HepG2 (cell line): Measurements from ENCODE around the gene PPP1R12C. TPM values are rescaled to one million over a fixed set of nuclear protein-coding genes. Genes with fewer than 3 reads are reported as not detected.

Source experiments
- AHR ChIP-seq: IDR thresholded peaks from 2 replicates; pipeline ENCODE4 v1.6.1; 2018; ENCODE audit warnings: missing genetic modification reagents, missing compliant biosample characterization
- ARNT2 ChIP-seq: sonication (generic); formaldehyde crosslinking; IDR thresholded peaks from 2 replicates; pipeline ENCODE4 v1.8.0; 2022; ENCODE audit warnings: mild to moderate bottlenecking, low read depth, missing genetic modification reagents, moderate library complexity
- HDAC2 ChIP-seq: sonication (generic); formaldehyde crosslinking; IDR thresholded peaks from 2 replicates; pipeline ENCODE4 v1.4.0; 2020; ENCODE audit warnings: missing genetic modification reagents
- SIN3A ChIP-seq: IDR thresholded peaks from 2 replicates; pipeline ENCODE4 v1.6.1; 2011; ENCODE audit warnings: low read depth, mild to moderate bottlenecking, control low read depth, low read length, borderline replicate concordance
- SKIL ChIP-seq: sonication (generic); formaldehyde crosslinking; IDR thresholded peaks from 2 replicates; pipeline ENCODE4 v1.8.0; 2022; ENCODE audit warnings: missing genetic modification reagents, mild to moderate bottlenecking, moderate library complexity, borderline replicate concordance
- ZKSCAN5 ChIP-seq: sonication (generic); formaldehyde crosslinking; IDR thresholded peaks from 2 replicates; pipeline ENCODE4 v1.5.1; 2020; ENCODE audit warnings: mild to moderate bottlenecking, missing genetic modification reagents
- ZNF143 ChIP-seq: sonication (generic); formaldehyde crosslinking; IDR thresholded peaks from 2 replicates; pipeline ENCODE4 v1.4.0; 2020; ENCODE audit warnings: missing genetic modification reagents
- ZNF282 ChIP-seq: fragments of 450-650 bp; IDR thresholded peaks from 2 replicates; pipeline ENCODE4 v1.6.1; 2018; ENCODE audit not compliant: partially characterized antibody
- ZNF33A ChIP-seq: sonication (generic); formaldehyde crosslinking; IDR thresholded peaks from 2 replicates; pipeline ENCODE4 v1.5.1; 2020; ENCODE audit warnings: missing genetic modification reagents, mild to moderate bottlenecking, moderate library complexity, borderline replicate concordance
- ZNF468 ChIP-seq: sonication (generic); formaldehyde crosslinking; IDR thresholded peaks from 2 replicates; pipeline ENCODE4 v1.8.0; 2022; ENCODE audit warnings: mild to moderate bottlenecking, moderate library complexity, missing genetic modification reagents
- ZNF501 ChIP-seq: sonication (generic); formaldehyde crosslinking; IDR thresholded peaks from 2 replicates; pipeline ENCODE4 v1.5.1; 2020; ENCODE audit warnings: mild to moderate bottlenecking, moderate library complexity, missing genetic modification reagents
- ZNF513 ChIP-seq: sonication (generic); formaldehyde crosslinking; conservative IDR thresholded peaks from 2 replicates; pipeline ENCODE4 v1.5.0; 2020; ENCODE audit warnings: missing genetic modification reagents
- ZNF747 ChIP-seq: sonication (generic); formaldehyde crosslinking; IDR thresholded peaks from 2 replicates; pipeline ENCODE4 v1.8.1; 2023; ENCODE audit warnings: missing genetic modification reagents, mild to moderate bottlenecking, borderline replicate concordance
- ZNF772 ChIP-seq: sonication (generic); formaldehyde crosslinking; IDR thresholded peaks from 2 replicates; pipeline ENCODE4 v1.5.0; 2020; ENCODE audit warnings: mild to moderate bottlenecking, missing genetic modification reagents
- polyA plus RNA-seq, 8 experiments: library from polyadenylated mRNA; depleted of rRNA in 3 of 8; stranded (reverse) in 7 of 8; unstranded in 1 of 8; fragments of >200 nt; fragmentation: Illumina TruSeq in 4 of 8; extraction: Trizol in 4 of 8; gene quantifications; 2 replicates each; pipeline versions ENCODE4 v1.2.1 to v1.2.3, GENCODE V29; 2011 to 2016; ENCODE audit warnings: low read depth in 4 of 8, missing spikeins in 1 of 8, mixed read lengths in 1 of 8; ENCODE audit not compliant: insufficient read depth in 1 of 8
- total RNA-seq, 5 experiments: library from RNA; depleted of rRNA; stranded (reverse); fragments of >200 nt; fragmentation: Illumina TruSeq; extraction: Trizol; gene quantifications; 2 replicates each; pipeline ENCODE4 v1.2.3, GENCODE V29; 2016; ENCODE audit warnings: low read depth in 1 of 5

PPP1R12C gene
- total and polyA plus RNA-seq, 2 of the 13 experiments (the other 11 are each of a cell fraction or from before 2014, with no cell fraction given): 29.7 to 30.3 TPM

GRCh38 chr19:55160128-55160985 is 42.9 kb upstream of the PPP1R12C start (continued):
- TF ChIP-seq SKIL (CRISPR knock-in tag) (no peak), AHR (CRISPR knock-in tag) (no peak), ZNF747 (CRISPR knock-in tag) (no peak), ZNF33A (no peak), ZNF772 (no peak), HDAC2 (CRISPR knock-in tag) (no peak; the same call in 1 of the 2 replicates), ZKSCAN5 (CRISPR knock-in tag) (no peak), ARNT2 (CRISPR knock-in tag) (no peak), SIN3A (no peak), ZNF468 (no peak), ZNF143 (CRISPR knock-in tag) (no peak), ZNF501 (CRISPR knock-in tag) (0 out of 2 replicates have a peak, but pooled peaks have one; percentile 28), ZNF282 (no peak), ZNF513 (CRISPR knock-in tag) (no peak)
- TF ChIP-seq, all 625 proteins: peak for 68
